ENCODE data around the gene KIF2C.

The KIF2C gene

DNA sequence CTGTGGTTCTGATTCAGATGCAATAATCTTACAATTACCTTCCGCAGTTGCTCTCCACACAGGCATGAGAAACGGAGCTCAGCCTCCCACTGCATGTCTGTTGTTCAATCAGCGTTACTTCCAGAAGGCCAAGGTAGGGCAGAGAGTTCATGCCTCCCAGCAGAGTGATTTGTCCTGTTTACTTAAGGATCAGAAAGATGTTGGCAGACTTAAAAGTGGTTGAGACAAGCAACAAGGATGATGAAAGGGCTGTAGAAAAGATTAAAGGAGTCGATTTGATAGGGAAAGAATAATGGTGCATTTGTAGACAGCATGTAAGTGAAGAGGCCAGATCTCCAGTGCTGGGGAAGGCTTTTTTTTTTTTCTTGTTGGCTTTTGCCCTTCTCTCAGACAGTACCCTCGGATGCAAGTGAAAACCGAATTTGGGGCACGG, 38.5 kb upstream of the KIF2C start:
- no peaks in the 10 kb centered on the region for H3K9me3 ChIP-seq (ENCODE audit: low read length)
- H2AFZ ChIP-seq (ENCODE audit: low read length): no peak overlapping the region
- no peaks in the 10 kb centered on the region for H3K27me3 ChIP-seq (ENCODE audit: insufficient read depth, low read length)
- H3K4me3 ChIP-seq (ENCODE audit: low read depth, low read length, poor library complexity, severe bottlenecking): no peak overlapping the region
- no peak overlapping the region for H3K27ac ChIP-seq (ENCODE audit: low read depth, low read length, poor library complexity, severe bottlenecking)
- peaks cover 23% of the 10 kb centered on the region for H3K4me1 ChIP-seq (ENCODE audit: insufficient read depth, low read length, severe bottlenecking)
- H3K36me3 ChIP-seq (ENCODE audit: insufficient read depth, low read length): no peaks in the 10 kb centered on the region
- TF ChIP-seq, protein P1, sequence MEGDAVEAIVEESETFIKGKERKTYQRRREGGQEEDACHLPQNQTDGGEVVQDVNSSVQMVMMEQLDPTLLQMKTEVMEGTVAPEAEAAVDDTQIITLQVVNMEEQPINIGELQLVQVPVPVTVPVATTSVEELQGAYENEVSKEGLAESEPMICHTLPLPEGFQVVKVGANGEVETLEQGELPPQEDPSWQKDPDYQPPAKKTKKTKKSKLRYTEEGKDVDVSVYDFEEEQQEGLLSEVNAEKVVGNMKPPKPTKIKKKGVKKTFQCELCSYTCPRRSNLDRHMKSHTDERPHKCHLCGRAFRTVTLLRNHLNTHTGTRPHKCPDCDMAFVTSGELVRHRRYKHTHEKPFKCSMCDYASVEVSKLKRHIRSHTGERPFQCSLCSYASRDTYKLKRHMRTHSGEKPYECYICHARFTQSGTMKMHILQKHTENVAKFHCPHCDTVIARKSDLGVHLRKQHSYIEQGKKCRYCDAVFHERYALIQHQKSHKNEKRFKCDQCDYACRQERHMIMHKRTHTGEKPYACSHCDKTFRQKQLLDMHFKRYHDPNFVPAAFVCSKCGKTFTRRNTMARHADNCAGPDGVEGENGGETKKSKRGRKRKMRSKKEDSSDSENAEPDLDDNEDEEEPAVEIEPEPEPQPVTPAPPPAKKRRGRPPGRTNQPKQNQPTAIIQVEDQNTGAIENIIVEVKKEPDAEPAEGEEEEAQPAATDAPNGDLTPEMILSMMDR (IDR thresholded peaks at IDR 0.05; ENCODE audit: low read length): no peak
- no peak for TF ChIP-seq EZH2 (IDR thresholded peaks at IDR 0.05; ENCODE audit: borderline replicate concordance, low read length)
- no peaks in the 10 kb centered on the region for H3F3A ChIP-seq (ENCODE audit: insufficient read depth, low read length)
- H3K79me2 ChIP-seq (ENCODE audit: insufficient read depth, low read length): no peaks in the 10 kb centered on the region
- no peak overlapping the region for H3K4me2 ChIP-seq (ENCODE audit: low read length)
- no peaks in the 10 kb centered on the region for H3K9me2 ChIP-seq (ENCODE audit: low read depth, low read length)
- H4K20me1 ChIP-seq (ENCODE audit: insufficient read depth, low read length): no peaks in the 10 kb centered on the region
- H3K9ac ChIP-seq (ENCODE audit: low read length): no peak overlapping the region

DNA sequence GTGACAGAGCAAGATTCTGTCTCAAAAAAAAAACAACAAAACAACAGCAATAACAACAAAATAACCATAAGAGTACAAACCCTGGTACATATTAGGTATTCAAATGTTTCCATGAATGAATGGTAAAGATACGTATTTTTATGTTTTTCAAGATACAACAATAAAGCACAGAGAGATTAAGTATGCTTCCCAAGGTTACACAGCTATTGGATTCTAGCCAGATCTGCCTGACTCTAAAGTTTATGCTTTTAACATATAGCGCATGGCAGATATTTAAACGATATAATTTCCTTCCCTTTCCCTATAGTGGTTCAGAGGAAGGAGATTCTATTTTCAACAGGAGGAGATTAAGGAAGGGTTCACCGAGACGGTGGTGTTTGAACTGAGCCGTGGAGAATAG, 34.2 kb upstream of the KIF2C start:
- Histone ChIP-seq H3F3A (ENCODE audit: insufficient read depth, low read length) (no peaks in the 10 kb centered on the region), H3K4me1 (ENCODE audit: insufficient read depth, low read length, severe bottlenecking) (peaks cover 6% of the 10 kb centered on the region), H3K36me3 (ENCODE audit: insufficient read depth, low read length) (no peaks in the 10 kb centered on the region), H3K9me3 (ENCODE audit: low read length) (no peaks in the 10 kb centered on the region), H3K79me2 (ENCODE audit: insufficient read depth, low read length) (no peaks in the 10 kb centered on the region), H3K27ac (ENCODE audit: low read depth, low read length, poor library complexity, severe bottlenecking) (no peak overlapping the region), H2AFZ (ENCODE audit: low read length) (no peak overlapping the region), H3K27me3 (ENCODE audit: insufficient read depth, low read length) (no peaks in the 10 kb centered on the region), H3K9ac (ENCODE audit: low read length) (no peak overlapping the region), H3K4me3 (ENCODE audit: low read depth, low read length, poor library complexity, severe bottlenecking) (no peak overlapping the region), H3K4me2 (ENCODE audit: low read length) (no peak overlapping the region), H4K20me1 (ENCODE audit: insufficient read depth, low read length) (no peaks in the 10 kb centered on the region), H3K9me2 (ENCODE audit: low read depth, low read length) (no peaks in the 10 kb centered on the region)
- TF ChIP-seq EZH2 (IDR thresholded peaks at IDR 0.05; ENCODE audit: borderline replicate concordance, low read length): no peak
- TF ChIP-seq, protein P1 (IDR thresholded peaks at IDR 0.05; ENCODE audit: low read length): no peak

DNA sequence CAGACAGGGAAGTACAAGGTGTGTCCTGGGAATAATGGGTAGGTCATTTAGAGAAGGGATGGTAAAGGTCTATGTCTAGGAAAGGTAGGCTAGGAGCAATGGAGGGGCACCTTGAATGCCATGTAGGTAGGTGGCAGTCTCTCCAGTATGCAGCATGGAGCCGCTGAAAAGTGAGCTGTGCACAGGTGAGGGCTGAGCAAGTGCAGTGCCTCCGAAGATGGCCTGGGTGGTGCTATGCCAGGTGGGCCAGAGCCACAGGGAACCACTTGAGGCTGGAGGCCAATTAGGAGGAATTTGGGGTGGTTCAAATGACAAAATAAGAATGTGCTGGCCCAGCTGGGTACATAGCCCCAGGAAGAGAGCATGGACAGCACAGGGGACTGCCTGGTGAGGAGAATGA, 33.7 kb upstream of the KIF2C start:
- Histone ChIP-seq H3K27ac (ENCODE audit: low read depth, low read length, poor library complexity, severe bottlenecking) (no peak overlapping the region), H3K9me3 (ENCODE audit: low read length) (no peaks in the 10 kb centered on the region), H3K36me3 (ENCODE audit: insufficient read depth, low read length) (no peaks in the 10 kb centered on the region), H3K9ac (ENCODE audit: low read length) (no peak overlapping the region), H3K79me2 (ENCODE audit: insufficient read depth, low read length) (no peaks in the 10 kb centered on the region), H2AFZ (ENCODE audit: low read length) (no peak overlapping the region), H3K9me2 (ENCODE audit: low read depth, low read length) (no peaks in the 10 kb centered on the region), H3K4me2 (ENCODE audit: low read length) (no peak overlapping the region), H3K4me1 (ENCODE audit: insufficient read depth, low read length, severe bottlenecking) (peaks cover 6% of the 10 kb centered on the region), H4K20me1 (ENCODE audit: insufficient read depth, low read length) (no peaks in the 10 kb centered on the region), H3K4me3 (ENCODE audit: low read depth, low read length, poor library complexity, severe bottlenecking) (no peak overlapping the region), H3K27me3 (ENCODE audit: insufficient read depth, low read length) (no peaks in the 10 kb centered on the region), H3F3A (ENCODE audit: insufficient read depth, low read length) (no peaks in the 10 kb centered on the region)
- no peak for TF ChIP-seq EZH2 (IDR thresholded peaks at IDR 0.05; ENCODE audit: borderline replicate concordance, low read length)
- TF ChIP-seq, protein P1 (IDR thresholded peaks at IDR 0.05; ENCODE audit: low read length): no peak
